Measurements from ENCODE around the gene TP53INP2. TPM values are rescaled to one million over a fixed set of nuclear protein-coding genes. Genes with fewer than 3 reads are reported as not detected.

The TP53INP2 gene
- total and polyA plus RNA-seq, 2 of the 13 experiments (the other 11 are each of a cell fraction or from before 2014, with no cell fraction given): 5.2 to 18.8 TPM

DNA sequence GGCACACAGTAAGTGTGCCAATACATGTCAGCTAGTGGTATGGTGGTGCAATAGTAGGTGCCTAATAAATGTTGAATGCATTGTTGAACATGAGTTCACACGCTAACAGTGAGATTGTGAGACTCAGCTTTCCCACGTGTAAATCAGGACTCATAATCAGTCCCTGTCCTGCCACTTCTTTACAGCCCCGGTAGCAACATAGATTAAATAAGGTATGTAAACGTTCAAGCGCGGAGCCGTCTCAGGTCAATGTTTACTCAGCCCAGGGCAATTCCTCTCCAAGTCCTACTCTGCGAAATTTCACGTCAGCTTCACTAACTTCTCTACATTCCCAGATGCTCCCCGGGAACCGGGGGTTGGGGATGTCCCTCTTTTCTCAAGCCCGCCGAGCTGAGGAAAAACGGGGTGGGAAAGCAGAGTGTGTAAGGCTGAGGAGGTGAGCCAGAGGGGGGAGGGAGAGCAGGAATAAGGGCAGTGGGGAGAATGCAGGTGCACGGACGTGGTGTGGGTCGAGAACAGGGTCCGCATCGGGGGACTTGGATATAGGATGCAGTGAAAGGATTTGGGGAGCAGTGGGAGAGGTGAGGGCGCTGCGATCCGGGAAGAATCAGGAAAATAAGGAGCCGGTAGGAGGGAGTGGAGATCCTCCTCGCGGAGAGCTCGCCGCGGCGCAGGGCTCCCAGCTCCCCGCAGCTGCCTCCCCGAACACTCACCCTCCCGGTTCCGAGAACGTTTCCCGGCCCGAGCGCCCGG, 544 bp upstream of the TP53INP2 start (continued):
- TF ChIP-seq ZNF609 (CRISPR knock-in tag; IDR thresholded peaks at IDR 0.05; ENCODE audit: borderline replicate concordance): peak; percentile 52; the same call in 1 of the 2 replicates
- TF ChIP-seq RFX5 (IDR thresholded peaks at IDR 0.05; ENCODE audit: low read depth, low read length): 0 out of 2 replicates have a peak, but pooled peaks have one; percentile 45
- 0 out of 2 replicates have a peak, but pooled peaks have one; percentile 46 for TF ChIP-seq HNF1A (IDR thresholded peaks at IDR 0.05; ENCODE audit: low read depth)
- no peak for TF ChIP-seq HNF1A (CRISPR knock-in tag; IDR thresholded peaks at IDR 0.05; ENCODE audit: borderline replicate concordance)
- TF ChIP-seq NR1H2 (CRISPR knock-in tag; IDR thresholded peaks at IDR 0.05; ENCODE audit: borderline replicate concordance, low read depth): no peak
- no peak for TF ChIP-seq TSC22D2 (CRISPR knock-in tag; IDR thresholded peaks at IDR 0.05; ENCODE audit: borderline replicate concordance)
- TF ChIP-seq, protein P1, sequence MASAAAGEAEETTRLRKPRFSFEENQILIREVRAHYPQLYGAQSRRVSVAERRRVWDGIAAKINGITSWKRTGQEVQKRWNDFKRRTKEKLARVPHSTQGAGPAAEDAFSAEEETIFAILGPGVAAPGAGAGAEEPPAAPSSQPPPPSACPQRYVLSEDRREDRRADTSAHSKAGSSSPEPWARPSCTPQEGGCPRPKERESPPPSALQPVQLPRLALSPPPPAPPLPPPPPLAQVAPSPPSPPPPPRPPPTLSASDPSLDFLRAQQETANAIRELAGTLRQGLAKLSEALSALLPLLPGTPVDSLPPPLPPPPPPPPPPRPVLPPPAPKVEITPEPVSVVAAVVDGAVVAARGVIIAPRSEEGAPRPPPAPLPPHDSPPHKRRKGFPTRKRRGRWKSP (CRISPR knock-in tag; IDR thresholded peaks at IDR 0.05): no peak; the same call in 1 of the 2 replicates
- no peak; the same call in 1 of the 2 replicates for TF ChIP-seq CHD4 (IDR thresholded peaks at IDR 0.05; ENCODE audit: borderline replicate concordance, low read length)
- TF ChIP-seq, protein P2, sequence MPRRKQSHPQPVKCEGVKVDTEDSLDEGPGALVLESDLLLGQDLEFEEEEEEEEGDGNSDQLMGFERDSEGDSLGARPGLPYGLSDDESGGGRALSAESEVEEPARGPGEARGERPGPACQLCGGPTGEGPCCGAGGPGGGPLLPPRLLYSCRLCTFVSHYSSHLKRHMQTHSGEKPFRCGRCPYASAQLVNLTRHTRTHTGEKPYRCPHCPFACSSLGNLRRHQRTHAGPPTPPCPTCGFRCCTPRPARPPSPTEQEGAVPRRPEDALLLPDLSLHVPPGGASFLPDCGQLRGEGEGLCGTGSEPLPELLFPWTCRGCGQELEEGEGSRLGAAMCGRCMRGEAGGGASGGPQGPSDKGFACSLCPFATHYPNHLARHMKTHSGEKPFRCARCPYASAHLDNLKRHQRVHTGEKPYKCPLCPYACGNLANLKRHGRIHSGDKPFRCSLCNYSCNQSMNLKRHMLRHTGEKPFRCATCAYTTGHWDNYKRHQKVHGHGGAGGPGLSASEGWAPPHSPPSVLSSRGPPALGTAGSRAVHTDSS (CRISPR knock-in tag; conservative IDR thresholded peaks at IDR 0.05): no peak
- no peak for TF ChIP-seq SNRNP70 (IDR thresholded peaks at IDR 0.05; ENCODE audit: low read depth, low read length)
